ENCODE measurements around the gene TBL1XR1.

The TBL1XR1 gene

DNA sequence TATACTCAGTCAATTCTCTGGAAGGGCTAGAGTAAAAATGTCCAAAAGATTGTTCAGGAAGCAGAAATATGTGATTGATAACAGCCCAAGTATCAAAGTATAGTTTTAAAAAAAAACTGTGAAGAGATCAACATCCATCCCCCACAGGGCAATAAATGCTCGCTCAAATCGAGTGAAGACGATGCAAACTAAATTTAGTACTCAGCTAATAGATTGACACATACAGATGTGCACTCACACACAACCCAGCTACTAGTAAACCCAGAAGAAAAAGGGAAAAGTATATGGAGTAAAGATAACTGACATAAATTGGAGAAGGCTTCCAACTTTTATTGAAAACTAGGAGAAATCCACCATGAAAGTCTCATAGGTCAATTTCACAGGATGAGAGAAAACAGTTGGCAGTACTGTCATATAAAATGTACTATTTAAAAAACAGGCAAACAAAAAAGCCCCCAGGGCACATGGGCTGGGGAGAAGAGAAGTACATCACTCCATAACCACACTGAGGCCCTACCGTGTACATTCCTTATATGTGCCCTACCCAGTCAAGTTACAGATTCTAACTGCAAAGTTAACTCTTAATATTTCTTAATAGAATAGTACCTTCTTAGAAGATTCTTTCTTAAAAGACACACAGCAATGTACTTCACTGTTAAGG, 125.7 kb downstream of the TBL1XR1 start:
- H3K27ac ChIP-seq (ENCODE audit: low read depth, low read length): no peak overlapping the region
- H2BK15ac ChIP-seq (replicated peaks; ENCODE audit: low read depth): no peak overlapping the region
- H3K4me3 ChIP-seq (ENCODE audit: low read length): no peak overlapping the region
- no peaks in the 10 kb centered on the region for H3K36me3 ChIP-seq (ENCODE audit: control insufficient read depth, insufficient read depth, low read length)
- H3K56ac ChIP-seq (ENCODE audit: low read length): no peak overlapping the region
- no peak overlapping the region for H3K4ac ChIP-seq (ENCODE audit: low read depth, low read length)
- no peak overlapping the region for H3K23ac ChIP-seq (ENCODE audit: low read length)
- no peak overlapping the region for H2AK5ac ChIP-seq (ENCODE audit: low read length)
- H3K4me2 ChIP-seq (ENCODE audit: low read length): no peak overlapping the region
- no peak overlapping the region for H3K9ac ChIP-seq (ENCODE audit: low read length)
- no peak overlapping the region for H4K8ac ChIP-seq (ENCODE audit: low read depth, low read length)
- H2BK5ac ChIP-seq (ENCODE audit: low read length): no peak overlapping the region
- no peak overlapping the region for H2BK120ac ChIP-seq (ENCODE audit: low read depth, low read length)
- H3K18ac ChIP-seq (ENCODE audit: low read length): no peak overlapping the region
- WGBS (ENCODE audit: extremely low coverage, insufficient coverage, low lambda C conversion rate): no CpG with 5 or more reads among the region's 4 CpGs
- no peak for DNase-seq
- no peak overlapping the region for H4K5ac ChIP-seq (ENCODE audit: low read length)
- no peaks in the 10 kb centered on the region for H3K27me3 ChIP-seq (ENCODE audit: insufficient read depth, low read length, poor library complexity)
- H3K4me1 ChIP-seq (ENCODE audit: control insufficient read depth, low read depth, low read length): peaks cover 6% of the 10 kb centered on the region
- peaks cover 71% of the 10 kb centered on the region for H3K79me2 ChIP-seq (ENCODE audit: control insufficient read depth, insufficient read depth, low read length)
- H3K79me1 ChIP-seq (ENCODE audit: low read length): peaks cover 17% of the 10 kb centered on the region

DNA sequence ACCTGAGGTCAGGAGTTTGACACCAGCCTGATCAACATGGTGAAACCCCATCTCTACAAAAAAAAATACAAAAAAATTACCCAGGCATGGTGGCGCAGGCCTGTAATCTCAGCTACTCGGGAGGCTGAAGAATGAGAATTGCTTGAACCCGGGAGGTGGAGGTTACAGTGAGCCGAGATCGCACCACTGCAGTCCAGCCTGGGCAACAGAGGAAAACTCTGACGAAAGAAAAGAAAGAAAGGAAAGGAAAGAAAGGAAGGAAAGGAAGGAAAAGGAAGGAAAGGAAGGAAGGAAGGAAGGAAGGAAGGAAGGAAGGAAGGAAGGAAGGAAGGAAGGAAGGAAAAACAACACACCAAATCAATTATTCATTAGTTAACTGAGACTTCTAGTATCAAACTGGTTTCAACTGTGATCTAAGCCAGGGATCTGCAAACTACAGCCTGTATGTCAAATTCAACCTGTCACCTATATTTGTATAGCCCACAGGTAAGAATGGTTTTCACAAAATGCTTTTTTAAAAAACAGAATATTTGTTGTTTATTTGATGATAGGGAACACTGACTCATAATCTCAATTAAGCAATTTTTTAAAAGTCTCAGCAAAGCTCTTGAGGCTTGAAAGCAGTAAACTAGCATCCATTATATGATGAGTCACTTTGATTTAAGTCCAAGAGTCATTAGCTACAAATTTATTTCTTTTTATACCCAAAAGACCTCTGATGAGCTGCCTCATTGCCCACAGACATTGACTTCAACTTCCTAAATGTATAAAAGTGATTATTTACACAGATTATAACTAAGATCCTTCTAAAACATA, 127.6 kb downstream of the TBL1XR1 start:
- Histone ChIP-seq H2AK5ac (ENCODE audit: low read length) (no peak overlapping the region), H2BK5ac (ENCODE audit: low read length) (no peak overlapping the region), H3K4me1 (ENCODE audit: control insufficient read depth, low read depth, low read length) (peaks cover 4% of the 10 kb centered on the region), H3K79me1 (ENCODE audit: low read length) (peaks cover 18% of the 10 kb centered on the region), H3K4ac (ENCODE audit: low read depth, low read length) (no peak overlapping the region), H3K27me3 (ENCODE audit: insufficient read depth, low read length, poor library complexity) (no peaks in the 10 kb centered on the region), H3K36me3 (ENCODE audit: control insufficient read depth, insufficient read depth, low read length) (no peaks in the 10 kb centered on the region), H4K8ac (ENCODE audit: low read depth, low read length) (no peak overlapping the region), H4K5ac (ENCODE audit: low read length) (no peak overlapping the region), H3K4me2 (ENCODE audit: low read length) (no peak overlapping the region), H3K4me3 (ENCODE audit: low read length) (no peak overlapping the region), H3K23ac (ENCODE audit: low read length) (no peak overlapping the region), H3K56ac (ENCODE audit: low read length) (no peak overlapping the region), H2BK15ac (replicated peaks; ENCODE audit: low read depth) (no peak overlapping the region), H3K9ac (ENCODE audit: low read length) (no peak overlapping the region), H2BK120ac (ENCODE audit: low read depth, low read length) (no peak overlapping the region), H3K27ac (ENCODE audit: low read depth, low read length) (no peak overlapping the region), H3K18ac (ENCODE audit: low read length) (no peak overlapping the region), H3K79me2 (ENCODE audit: control insufficient read depth, insufficient read depth, low read length) (peaks cover 64% of the 10 kb centered on the region)
- DNase-seq: no peak
- WGBS (ENCODE audit: extremely low coverage, insufficient coverage, low lambda C conversion rate): no CpG with 5 or more reads among the region's 6 CpGs

DNA sequence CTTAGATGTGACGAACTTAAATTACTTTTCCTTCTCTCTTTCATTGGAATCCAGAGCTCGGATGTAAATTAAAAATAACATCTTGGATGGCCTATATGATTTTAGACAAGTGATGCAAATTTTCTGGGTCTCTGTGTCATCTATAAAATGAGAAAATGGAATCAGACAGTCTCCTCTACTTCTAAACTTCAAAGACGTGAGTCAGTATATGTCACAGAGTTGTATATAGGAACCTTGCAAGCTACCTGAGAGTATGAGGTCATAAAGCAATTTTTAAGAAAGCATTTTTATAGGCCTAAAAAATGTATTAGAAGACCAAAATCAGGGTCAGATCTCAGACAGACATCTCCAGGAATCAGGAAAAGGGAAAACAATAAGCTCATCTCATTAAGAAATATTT, 128.3 kb downstream of the TBL1XR1 start:
- no peak overlapping the region for H2AK5ac ChIP-seq (ENCODE audit: low read length)
- no peak overlapping the region for H3K4ac ChIP-seq (ENCODE audit: low read depth, low read length)

DNA sequence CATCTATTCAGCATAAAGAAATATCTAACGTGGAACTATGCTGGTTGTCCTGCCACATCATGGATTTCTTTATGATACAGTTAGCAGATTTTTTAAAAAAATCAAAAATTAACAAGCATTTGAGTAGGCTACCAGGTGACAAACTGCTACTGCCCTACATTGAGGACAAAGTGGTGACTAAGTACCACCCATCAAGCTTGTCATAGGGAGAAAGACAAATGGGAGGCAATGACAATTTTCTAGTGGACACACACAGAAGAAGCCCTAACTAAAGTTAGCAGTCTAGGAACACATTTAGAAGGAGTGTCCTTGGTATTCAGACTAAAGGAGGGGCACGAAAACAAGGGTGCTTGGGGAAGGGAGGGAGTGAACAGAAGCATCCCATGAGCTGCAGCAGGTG, 131.2 kb downstream of the TBL1XR1 start:
- Histone ChIP-seq H3K79me2 (ENCODE audit: control insufficient read depth, insufficient read depth, low read length) (peaks cover 45% of the 10 kb centered on the region), H4K5ac (ENCODE audit: low read length) (no peak overlapping the region), H3K27ac (ENCODE audit: low read depth, low read length) (no peak overlapping the region), H3K9ac (ENCODE audit: low read length) (no peak overlapping the region), H2BK15ac (replicated peaks; ENCODE audit: low read depth) (no peak overlapping the region), H2BK120ac (ENCODE audit: low read depth, low read length) (no peak overlapping the region), H2BK5ac (ENCODE audit: low read length) (no peak overlapping the region), H3K4me3 (ENCODE audit: low read length) (no peak overlapping the region), H3K4me1 (ENCODE audit: control insufficient read depth, low read depth, low read length) (peaks cover 2% of the 10 kb centered on the region), H3K23ac (ENCODE audit: low read length) (no peak overlapping the region), H3K36me3 (ENCODE audit: control insufficient read depth, insufficient read depth, low read length) (no peaks in the 10 kb centered on the region), H3K18ac (ENCODE audit: low read length) (no peak overlapping the region), H3K56ac (ENCODE audit: low read length) (no peak overlapping the region), H3K4me2 (ENCODE audit: low read length) (no peak overlapping the region), H3K27me3 (ENCODE audit: insufficient read depth, low read length, poor library complexity) (no peaks in the 10 kb centered on the region), H4K8ac (ENCODE audit: low read depth, low read length) (no peak overlapping the region), H3K79me1 (ENCODE audit: low read length) (peaks cover 10% of the 10 kb centered on the region), H3K4ac (ENCODE audit: low read depth, low read length) (no peak overlapping the region), H2AK5ac (ENCODE audit: low read length) (no peak overlapping the region)
- WGBS (ENCODE audit: extremely low coverage, insufficient coverage, low lambda C conversion rate): no CpG with 5 or more reads among the region's 2 CpGs
- DNase-seq: peak; percentile 19

More for the DNA sequence above, 128.3 kb downstream of the TBL1XR1 start:
- Histone ChIP-seq H3K23ac (ENCODE audit: low read length) (no peak overlapping the region), H3K36me3 (ENCODE audit: control insufficient read depth, insufficient read depth, low read length) (no peaks in the 10 kb centered on the region), H3K56ac (ENCODE audit: low read length) (no peak overlapping the region), H2BK5ac (ENCODE audit: low read length) (no peak overlapping the region), H3K79me1 (ENCODE audit: low read length) (peaks cover 13% of the 10 kb centered on the region), H4K5ac (ENCODE audit: low read length) (no peak overlapping the region), H3K9ac (ENCODE audit: low read length) (no peak overlapping the region), H3K27me3 (ENCODE audit: insufficient read depth, low read length, poor library complexity) (no peaks in the 10 kb centered on the region), H4K8ac (ENCODE audit: low read depth, low read length) (no peak overlapping the region), H3K4me2 (ENCODE audit: low read length) (no peak overlapping the region), H3K4me3 (ENCODE audit: low read length) (no peak overlapping the region), H3K79me2 (ENCODE audit: control insufficient read depth, insufficient read depth, low read length) (peaks cover 57% of the 10 kb centered on the region), H3K27ac (ENCODE audit: low read depth, low read length) (no peak overlapping the region), H3K18ac (ENCODE audit: low read length) (no peak overlapping the region), H2BK15ac (replicated peaks; ENCODE audit: low read depth) (no peak overlapping the region), H2BK120ac (ENCODE audit: low read depth, low read length) (no peak overlapping the region), H3K4me1 (ENCODE audit: control insufficient read depth, low read depth, low read length) (peaks cover 2% of the 10 kb centered on the region)
- WGBS (ENCODE audit: extremely low coverage, insufficient coverage, low lambda C conversion rate): no CpG with 5 or more reads among the region's 3 CpGs
- DNase-seq: no peak

DNA sequence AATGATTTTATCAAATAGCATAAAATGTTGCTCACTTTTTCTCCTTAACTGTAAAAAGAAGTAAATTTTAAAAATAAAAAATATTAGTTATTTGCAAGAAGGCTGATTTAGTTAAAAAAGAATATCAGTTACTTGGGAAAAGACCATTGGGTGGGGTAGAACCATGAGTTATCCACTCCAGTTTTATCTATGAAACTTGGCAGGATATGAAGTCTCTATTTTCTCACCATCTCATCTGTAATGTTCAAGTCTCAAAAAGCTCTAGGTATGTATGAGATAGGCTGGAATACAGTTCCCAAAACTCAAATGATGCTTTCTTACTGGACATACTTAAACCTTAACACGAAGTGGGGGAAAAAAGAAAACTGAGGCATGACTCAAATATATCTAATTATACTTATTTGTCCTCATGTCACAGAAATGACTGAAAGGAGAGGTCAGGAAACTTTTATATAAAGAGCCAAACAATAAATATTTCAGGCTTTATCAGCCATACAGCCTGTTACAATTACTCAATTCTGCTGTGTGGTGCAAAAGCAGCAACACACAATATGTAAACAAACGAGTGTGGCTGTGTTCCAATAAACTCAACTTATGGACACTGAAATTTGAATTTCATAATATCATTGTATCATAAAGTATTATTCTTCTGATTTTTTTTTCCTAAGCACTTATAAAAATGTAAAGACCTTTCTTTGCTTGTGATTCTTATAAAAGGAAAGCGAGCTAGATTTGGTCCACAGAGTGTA, 131.8 kb downstream of the TBL1XR1 start:
- no peak overlapping the region for H3K18ac ChIP-seq (ENCODE audit: low read length)
- no peak overlapping the region for H3K4ac ChIP-seq (ENCODE audit: low read depth, low read length)
- no peaks in the 10 kb centered on the region for H3K36me3 ChIP-seq (ENCODE audit: control insufficient read depth, insufficient read depth, low read length)
- H3K27ac ChIP-seq (ENCODE audit: low read depth, low read length): no peak overlapping the region
- H3K27me3 ChIP-seq (ENCODE audit: insufficient read depth, low read length, poor library complexity): no peaks in the 10 kb centered on the region
- no peak overlapping the region for H3K9ac ChIP-seq (ENCODE audit: low read length)
- H3K4me2 ChIP-seq (ENCODE audit: low read length): no peak overlapping the region
- H4K5ac ChIP-seq (ENCODE audit: low read length): no peak overlapping the region
- H2AK5ac ChIP-seq (ENCODE audit: low read length): no peak overlapping the region
- H3K79me1 ChIP-seq (ENCODE audit: low read length): peaks cover 10% of the 10 kb centered on the region
- DNase-seq: no peak
- no peak overlapping the region for H3K23ac ChIP-seq (ENCODE audit: low read length)
- no peak overlapping the region for H2BK120ac ChIP-seq (ENCODE audit: low read depth, low read length)
- H2BK15ac ChIP-seq (replicated peaks; ENCODE audit: low read depth): no peak overlapping the region
- WGBS (ENCODE audit: extremely low coverage, insufficient coverage, low lambda C conversion rate): no CpG with 5 or more reads among the region's 3 CpGs
- peaks cover 41% of the 10 kb centered on the region for H3K79me2 ChIP-seq (ENCODE audit: control insufficient read depth, insufficient read depth, low read length)
- no peak overlapping the region for H3K4me3 ChIP-seq (ENCODE audit: low read length)
- no peak overlapping the region for H2BK5ac ChIP-seq (ENCODE audit: low read length)
- H4K8ac ChIP-seq (ENCODE audit: low read depth, low read length): no peak overlapping the region
- H3K56ac ChIP-seq (ENCODE audit: low read length): no peak overlapping the region
- peaks cover 2% of the 10 kb centered on the region for H3K4me1 ChIP-seq (ENCODE audit: control insufficient read depth, low read depth, low read length)

Data from mesendoderm (in vitro differentiated cells).